Suprapubic skin (tissue), 4 donors: ENCODE measurements around the gene NVL. TPM values are rescaled to one million over a fixed set of nuclear protein-coding genes. Genes with fewer than 3 reads are reported as not detected.

ENCODE experiments used
- DNase-seq, 2 donors: peaks; one replicate each; pipeline ENCODE4 v3.0.0-alpha.2; 2019; ENCODE audit warnings: low spot score in 2 of 2
- H3K27ac ChIP-seq: fragments of 200-600 bp; sonication (generic); one replicate; pipeline ENCODE4 v1.5.1; 2019
- H3K27me3 ChIP-seq: fragments of 200-600 bp; sonication (generic); one replicate; pipeline ENCODE4 v1.5.1; 2019
- H3K36me3 ChIP-seq: fragments of 200-600 bp; sonication (generic); one replicate; pipeline ENCODE4 v1.5.1; 2019
- H3K4me1 ChIP-seq: fragments of 200-600 bp; sonication (generic); one replicate; pipeline ENCODE4 v1.5.1; 2019
- H3K4me3 ChIP-seq: fragments of 200-600 bp; sonication (generic); one replicate; pipeline ENCODE4 v1.5.1; 2019; ENCODE audit warnings: mild to moderate bottlenecking
- H3K9me3 ChIP-seq: fragments of 200-600 bp; sonication (generic); one replicate; pipeline ENCODE4 v1.5.1; 2019
- EP300 ChIP-seq: sonication (generic); formaldehyde crosslinking; IDR thresholded peaks from one replicate; pipeline ENCODE4 v1.6.1; 2017; ENCODE audit warnings: antibody characterized with exemption
- POLR2A ChIP-seq, 2 donors: fragments of 450-650 bp; IDR thresholded peaks; one replicate each; pipeline ENCODE4 v1.6.1; 2017; ENCODE audit warnings: antibody characterized with exemption in 2 of 2, mild to moderate bottlenecking in 2 of 2, moderate library complexity in 2 of 2
- POLR2AphosphoS5 ChIP-seq, 3 donors: sonication (generic); formaldehyde crosslinking; IDR thresholded peaks; one replicate each; pipeline ENCODE4 v1.6.1; 2017; ENCODE audit warnings: antibody characterized with exemption in 3 of 3
- WGBS: methylation state at CpG from one replicate; pipeline ENCODE4 v1.1.5; 2018; 5-methylcytosine and 5-hydroxymethylcytosine counted together
- total RNA-seq, 4 donors: library from RNA; depleted of rRNA; stranded (reverse); fragments of >200 nt; gene quantifications; one replicate each; pipeline ENCODE4 v1.1.0, GENCODE V29; 2016
- TF ChIP-seq, protein P1 (sequence below), 2 donors: fragments of 200-600 bp in 1 of 2; fragments of 450-650 bp in 1 of 2; sonication (generic) in 1 of 2; IDR thresholded peaks; one replicate each; pipeline ENCODE4 v1.5.1; 2016 to 2019; ENCODE audit warnings: antibody characterized with exemption in 2 of 2, mild to moderate bottlenecking in 1 of 2, moderate library complexity in 1 of 2

NVL gene
- total RNA-seq, 4 donors from 2014 or later, result 31.7 to 86.4 (median 36.8) TPM

DNA sequence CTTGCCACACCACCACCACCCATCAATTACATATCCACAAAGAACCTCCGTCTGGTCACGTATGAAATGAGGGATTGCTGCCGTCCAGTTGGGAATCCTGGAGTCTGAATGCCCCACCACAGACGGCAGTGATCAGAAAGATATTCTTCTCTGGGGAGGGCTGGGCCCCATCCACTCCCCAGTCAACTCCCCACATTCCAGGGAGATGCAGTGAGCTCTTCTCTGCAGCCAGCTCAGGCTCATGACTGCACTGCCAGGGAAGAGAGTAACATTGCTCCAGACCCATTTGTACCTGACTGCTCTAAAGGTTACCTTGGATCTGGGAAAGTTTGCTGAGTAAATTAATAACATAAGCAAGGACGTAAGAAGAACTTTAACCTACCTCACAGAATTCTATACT lies 128.6 kb downstream of the NVL start:
- no peak for DNase-seq
- H3K27ac ChIP-seq, result peak overlapping the region; percentile 59
- peaks cover 70% of the 10 kb centered on the region for H3K4me1 ChIP-seq
- H3K9me3 ChIP-seq, result no peaks in the 10 kb centered on the region
- no peak overlapping the region for H3K4me3 ChIP-seq
- no peaks in the 10 kb centered on the region for H3K36me3 ChIP-seq
- TF ChIP-seq EP300 (no peak), POLR2AphosphoS5 (IDR thresholded peaks at IDR 0.05) (no peak), POLR2A (IDR thresholded peaks at IDR 0.05) (no peak)
- TF ChIP-seq, protein P1, sequence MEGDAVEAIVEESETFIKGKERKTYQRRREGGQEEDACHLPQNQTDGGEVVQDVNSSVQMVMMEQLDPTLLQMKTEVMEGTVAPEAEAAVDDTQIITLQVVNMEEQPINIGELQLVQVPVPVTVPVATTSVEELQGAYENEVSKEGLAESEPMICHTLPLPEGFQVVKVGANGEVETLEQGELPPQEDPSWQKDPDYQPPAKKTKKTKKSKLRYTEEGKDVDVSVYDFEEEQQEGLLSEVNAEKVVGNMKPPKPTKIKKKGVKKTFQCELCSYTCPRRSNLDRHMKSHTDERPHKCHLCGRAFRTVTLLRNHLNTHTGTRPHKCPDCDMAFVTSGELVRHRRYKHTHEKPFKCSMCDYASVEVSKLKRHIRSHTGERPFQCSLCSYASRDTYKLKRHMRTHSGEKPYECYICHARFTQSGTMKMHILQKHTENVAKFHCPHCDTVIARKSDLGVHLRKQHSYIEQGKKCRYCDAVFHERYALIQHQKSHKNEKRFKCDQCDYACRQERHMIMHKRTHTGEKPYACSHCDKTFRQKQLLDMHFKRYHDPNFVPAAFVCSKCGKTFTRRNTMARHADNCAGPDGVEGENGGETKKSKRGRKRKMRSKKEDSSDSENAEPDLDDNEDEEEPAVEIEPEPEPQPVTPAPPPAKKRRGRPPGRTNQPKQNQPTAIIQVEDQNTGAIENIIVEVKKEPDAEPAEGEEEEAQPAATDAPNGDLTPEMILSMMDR (IDR thresholded peaks at IDR 0.05), result no peak
- 67% methylated on average over 5 of the region's 5 CpGs for WGBS
- H3K27me3 ChIP-seq, result no peaks in the 10 kb centered on the region

DNA sequence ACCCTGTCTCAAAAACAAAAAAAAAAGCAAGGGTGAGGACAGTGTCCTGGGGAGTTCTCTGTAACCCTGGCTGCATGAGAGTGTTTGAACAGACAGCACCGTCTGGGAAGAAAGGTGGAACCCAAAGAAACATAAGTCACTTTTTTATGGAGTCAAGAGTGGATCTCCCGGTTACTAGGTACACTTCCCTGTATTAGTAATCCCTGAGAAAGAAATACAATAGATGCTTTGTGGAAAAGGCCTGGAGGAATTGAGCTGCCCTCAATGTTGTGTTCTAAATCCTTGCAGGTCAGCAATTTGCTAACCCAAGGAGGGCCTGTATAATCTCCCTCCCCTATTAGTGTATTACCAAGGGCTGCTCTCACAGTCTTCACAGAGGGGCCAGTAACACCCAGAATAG lies 130.3 kb downstream of the NVL start:
- peak overlapping the region; percentile 77 for H3K27ac ChIP-seq
- peaks cover 57% of the 10 kb centered on the region for H3K4me1 ChIP-seq
- no peaks in the 10 kb centered on the region for H3K27me3 ChIP-seq
- no peak for DNase-seq
- TF ChIP-seq, protein P1 (IDR thresholded peaks at IDR 0.05), result no peak
- TF ChIP-seq EP300, result no peak
- TF ChIP-seq POLR2AphosphoS5 (IDR thresholded peaks at IDR 0.05), result no peak
- no peak for TF ChIP-seq POLR2A (IDR thresholded peaks at IDR 0.05)
- H3K36me3 ChIP-seq, result peaks cover 2% of the 10 kb centered on the region
- no peaks in the 10 kb centered on the region for H3K9me3 ChIP-seq
- H3K4me3 ChIP-seq, result no peak overlapping the region
- 43% methylated on average over 2 of the region's 2 CpGs for WGBS

DNA sequence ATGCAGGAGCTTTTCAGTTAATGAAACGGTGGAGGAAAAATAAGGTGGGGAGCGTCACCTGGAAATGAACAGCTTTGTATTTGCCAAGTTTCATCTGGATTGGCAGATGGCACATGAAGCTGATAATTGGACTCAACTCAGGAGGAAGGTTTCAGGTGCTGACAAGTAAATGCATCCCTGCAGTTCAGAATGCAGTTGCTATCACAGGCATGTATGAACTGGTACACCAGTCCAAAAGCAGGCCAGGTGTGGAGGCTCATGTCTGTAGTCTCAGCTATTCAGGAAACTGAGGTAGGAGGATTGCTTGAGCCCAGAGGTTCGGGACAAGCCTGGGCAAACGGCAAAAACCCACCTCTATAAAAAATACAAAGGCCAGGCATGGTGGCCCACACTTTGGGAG lies 131.4 kb downstream of the NVL start:
- no peak for DNase-seq
- H3K9me3 ChIP-seq, result no peaks in the 10 kb centered on the region
- WGBS, result 61% methylated on average over 4 of the region's 4 CpGs
- peaks cover 10% of the 10 kb centered on the region for H3K36me3 ChIP-seq
- no peak for TF ChIP-seq EP300
- TF ChIP-seq, protein P1 (IDR thresholded peaks at IDR 0.05), result no peak
- TF ChIP-seq POLR2AphosphoS5 (IDR thresholded peaks at IDR 0.05), result no peak
- no peak for TF ChIP-seq POLR2A (IDR thresholded peaks at IDR 0.05)
- H3K27ac ChIP-seq, result peak overlapping the region; percentile 77
- no peak overlapping the region for H3K4me3 ChIP-seq
- H3K4me1 ChIP-seq, result peaks cover 46% of the 10 kb centered on the region
- H3K27me3 ChIP-seq, result no peaks in the 10 kb centered on the region

DNA sequence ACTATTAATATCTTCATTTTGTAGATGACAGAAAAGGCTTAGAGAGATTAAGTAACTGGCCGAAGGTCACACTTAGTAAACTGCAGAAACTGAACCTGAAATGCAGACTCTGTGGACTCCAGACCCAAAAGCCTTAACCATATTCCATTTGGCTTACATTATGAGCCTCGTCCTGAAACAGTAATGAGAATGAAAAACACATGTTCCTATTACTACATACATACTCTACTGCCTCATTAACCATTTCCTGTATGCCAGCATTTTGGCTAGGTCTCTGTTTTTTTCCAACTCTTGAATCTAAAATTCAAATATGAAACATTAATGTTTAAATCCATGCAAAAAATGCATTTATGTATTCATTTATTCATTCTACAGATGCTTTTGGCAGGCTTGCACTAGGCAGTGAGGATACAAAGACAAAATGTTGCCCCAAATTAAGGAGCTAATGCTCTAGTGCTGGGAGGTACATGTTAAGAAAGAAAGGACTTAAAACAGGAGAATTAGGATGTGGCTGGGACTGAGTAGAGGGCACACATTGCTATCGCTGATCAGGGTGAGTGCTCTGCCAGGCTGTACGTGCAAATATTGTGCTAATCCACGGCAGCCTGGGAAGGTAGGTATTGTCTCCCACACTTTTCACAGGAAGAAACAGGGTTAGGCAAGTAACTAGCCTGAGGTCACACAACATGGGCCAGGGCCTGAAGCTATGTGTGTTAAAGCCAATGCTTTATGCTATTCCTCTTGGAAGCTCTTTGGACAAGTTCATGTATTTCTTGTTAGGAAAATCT lies 133.0 kb downstream of the NVL start:
- no peak for DNase-seq
- H3K27ac ChIP-seq, result peak overlapping the region; percentile 65
- TF ChIP-seq, protein P1 (IDR thresholded peaks at IDR 0.05), result no peak
- TF ChIP-seq EP300, result no peak
- no peak for TF ChIP-seq POLR2AphosphoS5 (IDR thresholded peaks at IDR 0.05)
- no peak for TF ChIP-seq POLR2A (IDR thresholded peaks at IDR 0.05)
- 45% methylated on average over 5 of the region's 5 CpGs for WGBS
- H3K27me3 ChIP-seq, result no peaks in the 10 kb centered on the region
- peaks cover 39% of the 10 kb centered on the region for H3K4me1 ChIP-seq
- H3K9me3 ChIP-seq, result no peaks in the 10 kb centered on the region
- H3K4me3 ChIP-seq, result no peak overlapping the region
- peaks cover 24% of the 10 kb centered on the region for H3K36me3 ChIP-seq

DNA sequence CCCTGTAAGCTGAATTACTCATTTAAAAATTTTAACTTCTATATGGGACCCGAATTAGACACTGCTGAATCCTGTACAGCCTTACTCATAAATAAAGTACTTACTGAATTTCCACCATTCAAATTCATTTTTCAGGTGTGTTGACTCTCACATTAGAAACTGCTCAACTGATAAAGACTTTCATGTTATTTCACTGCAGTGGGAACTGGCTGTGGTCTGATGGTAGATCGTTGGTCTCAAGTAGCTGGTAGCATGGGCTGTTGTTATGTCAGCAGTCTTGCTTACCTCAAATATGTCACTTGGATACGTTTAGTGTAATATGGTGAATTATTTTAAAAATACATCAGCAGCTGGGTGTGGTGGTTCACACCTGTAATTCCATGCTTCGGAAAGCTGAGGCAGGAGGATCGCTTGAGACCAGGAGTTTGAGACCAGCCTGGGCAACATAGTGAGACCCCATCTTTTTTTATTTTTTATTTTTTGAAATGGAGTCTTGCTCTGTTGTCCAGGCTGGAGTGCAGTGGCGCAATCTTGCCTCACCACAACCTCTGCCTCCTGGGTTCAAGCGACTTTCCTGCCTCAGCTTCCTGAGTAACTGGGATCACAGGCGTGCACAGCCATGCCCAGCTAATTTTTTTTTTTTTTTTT lies 136.5 kb downstream of the NVL start:
- WGBS, result 82% methylated on average over 8 of the region's 8 CpGs
- Histone ChIP-seq H3K27me3 (no peaks in the 10 kb centered on the region), H3K4me1 (peaks cover 23% of the 10 kb centered on the region), H3K9me3 (no peaks in the 10 kb centered on the region), H3K36me3 (peaks cover 42% of the 10 kb centered on the region), H3K4me3 (no peak overlapping the region), H3K27ac (no peak overlapping the region)
- TF ChIP-seq EP300, result no peak
- no peak for TF ChIP-seq POLR2A (IDR thresholded peaks at IDR 0.05)
- TF ChIP-seq, protein P1 (IDR thresholded peaks at IDR 0.05), result no peak
- no peak for TF ChIP-seq POLR2AphosphoS5 (IDR thresholded peaks at IDR 0.05)
- no peak for DNase-seq
